ENCODE measurements around the gene DNAH8.
"Not testable (repeated sequence)": the region's sequence is repeated elsewhere in the genome, so short reads cannot be mapped to it uniquely, and the experiment has no call there.

DNA sequence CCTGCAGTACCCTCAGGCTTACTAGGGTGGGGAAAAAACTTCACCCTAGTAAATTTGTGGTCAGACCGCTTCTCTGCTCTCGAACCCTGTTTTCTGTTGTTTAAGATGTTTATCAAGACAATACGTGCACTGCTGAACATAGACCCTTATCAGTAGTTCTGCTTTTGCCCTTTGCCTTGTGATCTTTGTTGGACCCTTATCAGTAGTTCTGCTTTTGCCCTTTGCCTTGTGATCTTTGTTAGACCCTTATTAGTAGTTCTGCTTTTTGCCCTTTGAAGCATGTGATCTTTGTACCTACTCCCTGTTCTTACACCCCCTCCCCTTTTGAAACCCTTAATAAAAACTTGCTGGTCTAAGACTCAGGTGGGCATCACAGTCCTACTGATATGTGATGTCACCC lies 15.4 kb upstream of the DNAH8 start:
- TF ChIP-seq, protein P1, sequence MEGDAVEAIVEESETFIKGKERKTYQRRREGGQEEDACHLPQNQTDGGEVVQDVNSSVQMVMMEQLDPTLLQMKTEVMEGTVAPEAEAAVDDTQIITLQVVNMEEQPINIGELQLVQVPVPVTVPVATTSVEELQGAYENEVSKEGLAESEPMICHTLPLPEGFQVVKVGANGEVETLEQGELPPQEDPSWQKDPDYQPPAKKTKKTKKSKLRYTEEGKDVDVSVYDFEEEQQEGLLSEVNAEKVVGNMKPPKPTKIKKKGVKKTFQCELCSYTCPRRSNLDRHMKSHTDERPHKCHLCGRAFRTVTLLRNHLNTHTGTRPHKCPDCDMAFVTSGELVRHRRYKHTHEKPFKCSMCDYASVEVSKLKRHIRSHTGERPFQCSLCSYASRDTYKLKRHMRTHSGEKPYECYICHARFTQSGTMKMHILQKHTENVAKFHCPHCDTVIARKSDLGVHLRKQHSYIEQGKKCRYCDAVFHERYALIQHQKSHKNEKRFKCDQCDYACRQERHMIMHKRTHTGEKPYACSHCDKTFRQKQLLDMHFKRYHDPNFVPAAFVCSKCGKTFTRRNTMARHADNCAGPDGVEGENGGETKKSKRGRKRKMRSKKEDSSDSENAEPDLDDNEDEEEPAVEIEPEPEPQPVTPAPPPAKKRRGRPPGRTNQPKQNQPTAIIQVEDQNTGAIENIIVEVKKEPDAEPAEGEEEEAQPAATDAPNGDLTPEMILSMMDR (IDR thresholded peaks at IDR 0.05; ENCODE audit: insufficient read depth, low read depth, low read length), result not testable (repeated sequence)
- TF ChIP-seq EZH2 (IDR thresholded peaks at IDR 0.05; ENCODE audit: insufficient read depth, low read length), result not testable (repeated sequence)
